Uterus (tissue), 2 donors: ENCODE data around the gene CORO7.

ENCODE experiments used
- POLR2A ChIP-seq, 2 donors: fragments of 450-650 bp; IDR thresholded peaks; one replicate each; pipeline ENCODE4 v1.6.1; 2016; ENCODE audit warnings: antibody characterized with exemption in 2 of 2, mild to moderate bottlenecking in 1 of 2, moderate library complexity in 1 of 2
- TF ChIP-seq, protein P1 (sequence below), 4 experiments: fragments of 200-600 bp in 2 of 4; fragments of 450-650 bp in 2 of 4; sonication (generic) in 2 of 4; IDR thresholded peaks; one replicate each; pipeline ENCODE4 v1.5.1; 2016 to 2019; ENCODE audit warnings: antibody characterized with exemption in 4 of 4, mild to moderate bottlenecking in 2 of 4, moderate library complexity in 1 of 4

DNA sequence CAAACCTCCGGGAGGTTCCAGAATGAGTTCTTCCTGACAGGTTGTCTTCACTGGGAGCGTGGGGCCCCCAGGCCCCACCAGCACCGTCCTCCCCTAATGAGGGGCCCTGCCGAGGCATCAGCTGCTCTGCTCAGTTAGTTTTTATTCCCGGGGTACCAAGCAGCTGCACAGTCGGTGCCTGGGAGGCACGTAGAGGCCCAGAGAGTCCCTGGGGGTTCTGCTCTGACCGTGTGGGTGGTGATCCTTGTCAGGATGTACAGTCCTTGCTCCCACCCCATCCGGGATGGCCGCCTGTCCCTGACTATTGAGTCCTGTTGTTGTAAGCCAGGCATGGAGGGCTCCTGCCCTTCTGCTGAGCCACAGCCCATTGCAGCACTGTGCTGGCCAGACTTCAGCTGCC is 39.6 kb upstream of the CORO7 start:
- TF ChIP-seq, protein P1, sequence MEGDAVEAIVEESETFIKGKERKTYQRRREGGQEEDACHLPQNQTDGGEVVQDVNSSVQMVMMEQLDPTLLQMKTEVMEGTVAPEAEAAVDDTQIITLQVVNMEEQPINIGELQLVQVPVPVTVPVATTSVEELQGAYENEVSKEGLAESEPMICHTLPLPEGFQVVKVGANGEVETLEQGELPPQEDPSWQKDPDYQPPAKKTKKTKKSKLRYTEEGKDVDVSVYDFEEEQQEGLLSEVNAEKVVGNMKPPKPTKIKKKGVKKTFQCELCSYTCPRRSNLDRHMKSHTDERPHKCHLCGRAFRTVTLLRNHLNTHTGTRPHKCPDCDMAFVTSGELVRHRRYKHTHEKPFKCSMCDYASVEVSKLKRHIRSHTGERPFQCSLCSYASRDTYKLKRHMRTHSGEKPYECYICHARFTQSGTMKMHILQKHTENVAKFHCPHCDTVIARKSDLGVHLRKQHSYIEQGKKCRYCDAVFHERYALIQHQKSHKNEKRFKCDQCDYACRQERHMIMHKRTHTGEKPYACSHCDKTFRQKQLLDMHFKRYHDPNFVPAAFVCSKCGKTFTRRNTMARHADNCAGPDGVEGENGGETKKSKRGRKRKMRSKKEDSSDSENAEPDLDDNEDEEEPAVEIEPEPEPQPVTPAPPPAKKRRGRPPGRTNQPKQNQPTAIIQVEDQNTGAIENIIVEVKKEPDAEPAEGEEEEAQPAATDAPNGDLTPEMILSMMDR (IDR thresholded peaks at IDR 0.05), result no peak
- no peak for TF ChIP-seq POLR2A (IDR thresholded peaks at IDR 0.05)
